Measurements from ENCODE around the gene ROGDI. TPM values are rescaled to one million over a fixed set of nuclear protein-coding genes. Genes with fewer than 3 reads are reported as not detected.

Gene ROGDI
- total RNA-seq, 1 donor from 2014 or later = 39.6 TPM

GRCh38 chr16:4760221-4760910 lies 42.1 kb downstream of the ROGDI start:
- TF ChIP-seq, protein P1, sequence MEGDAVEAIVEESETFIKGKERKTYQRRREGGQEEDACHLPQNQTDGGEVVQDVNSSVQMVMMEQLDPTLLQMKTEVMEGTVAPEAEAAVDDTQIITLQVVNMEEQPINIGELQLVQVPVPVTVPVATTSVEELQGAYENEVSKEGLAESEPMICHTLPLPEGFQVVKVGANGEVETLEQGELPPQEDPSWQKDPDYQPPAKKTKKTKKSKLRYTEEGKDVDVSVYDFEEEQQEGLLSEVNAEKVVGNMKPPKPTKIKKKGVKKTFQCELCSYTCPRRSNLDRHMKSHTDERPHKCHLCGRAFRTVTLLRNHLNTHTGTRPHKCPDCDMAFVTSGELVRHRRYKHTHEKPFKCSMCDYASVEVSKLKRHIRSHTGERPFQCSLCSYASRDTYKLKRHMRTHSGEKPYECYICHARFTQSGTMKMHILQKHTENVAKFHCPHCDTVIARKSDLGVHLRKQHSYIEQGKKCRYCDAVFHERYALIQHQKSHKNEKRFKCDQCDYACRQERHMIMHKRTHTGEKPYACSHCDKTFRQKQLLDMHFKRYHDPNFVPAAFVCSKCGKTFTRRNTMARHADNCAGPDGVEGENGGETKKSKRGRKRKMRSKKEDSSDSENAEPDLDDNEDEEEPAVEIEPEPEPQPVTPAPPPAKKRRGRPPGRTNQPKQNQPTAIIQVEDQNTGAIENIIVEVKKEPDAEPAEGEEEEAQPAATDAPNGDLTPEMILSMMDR (conservative IDR thresholded peaks at IDR 0.05; ENCODE audit: low read depth, low read length) = no peak
- H3K4me3 ChIP-seq (ENCODE audit: low read depth, low read length) = no peak overlapping the region
- DNase-seq (ENCODE audit: low read depth) = no peak

- H3K4me3 ChIP-seq (ENCODE audit: low read depth, low read length) = no peak overlapping the region
- TF ChIP-seq, protein P1 (conservative IDR thresholded peaks at IDR 0.05; ENCODE audit: low read depth, low read length) = no peak
- DNase-seq (ENCODE audit: low read depth) = no peak
Observed at GRCh38 chr16:4755687-4756086, 46.7 kb downstream of the ROGDI start.

DNA sequence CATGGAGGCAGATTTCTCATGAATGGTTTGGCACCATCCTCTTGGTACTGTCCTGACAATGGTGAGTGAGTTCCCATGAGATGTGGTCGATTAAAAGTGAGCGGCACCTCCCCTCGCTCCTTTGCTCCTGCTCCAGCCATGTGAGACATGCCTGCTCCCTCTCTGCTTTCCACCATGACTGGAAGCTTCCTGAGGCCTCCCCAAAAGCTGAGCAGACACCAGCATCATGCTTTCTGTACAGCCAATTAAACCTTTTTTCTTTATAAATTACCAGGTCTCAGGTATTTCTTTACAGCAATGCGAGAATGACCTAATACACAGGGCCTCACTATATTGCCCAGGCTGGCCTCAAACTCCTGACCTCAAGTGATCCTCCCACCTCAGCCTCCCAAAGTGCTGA lies 47.6 kb downstream of the ROGDI start:
- no peak overlapping the region for H3K4me3 ChIP-seq (ENCODE audit: low read depth, low read length)
- TF ChIP-seq, protein P1 (conservative IDR thresholded peaks at IDR 0.05; ENCODE audit: low read depth, low read length) = no peak
- DNase-seq (ENCODE audit: low read depth) = no peak

DNA sequence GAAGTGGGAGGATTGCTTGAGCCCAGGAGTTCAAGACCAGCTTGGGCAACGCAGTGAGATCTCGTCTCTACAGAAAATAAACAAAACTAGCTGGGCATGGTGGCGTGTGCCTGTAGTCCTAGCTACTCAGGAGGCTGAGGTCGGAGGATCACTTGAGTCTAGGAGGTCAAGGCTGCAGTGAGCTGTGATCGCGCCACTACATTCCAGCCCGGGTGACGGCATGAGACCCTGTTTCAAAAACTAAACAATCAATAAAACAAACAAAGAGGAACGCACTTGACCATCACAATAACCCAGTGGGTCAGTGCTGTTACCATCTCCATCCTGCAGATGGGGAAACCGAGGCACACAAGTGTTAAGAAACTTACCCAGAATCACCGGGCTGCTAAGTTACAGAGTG lies 49.2 kb downstream of the ROGDI start:
- no peak for DNase-seq (ENCODE audit: low read depth)
- no peak overlapping the region for H3K4me3 ChIP-seq (ENCODE audit: low read depth, low read length)
- TF ChIP-seq, protein P1 (conservative IDR thresholded peaks at IDR 0.05; ENCODE audit: low read depth, low read length) = no peak

DNA sequence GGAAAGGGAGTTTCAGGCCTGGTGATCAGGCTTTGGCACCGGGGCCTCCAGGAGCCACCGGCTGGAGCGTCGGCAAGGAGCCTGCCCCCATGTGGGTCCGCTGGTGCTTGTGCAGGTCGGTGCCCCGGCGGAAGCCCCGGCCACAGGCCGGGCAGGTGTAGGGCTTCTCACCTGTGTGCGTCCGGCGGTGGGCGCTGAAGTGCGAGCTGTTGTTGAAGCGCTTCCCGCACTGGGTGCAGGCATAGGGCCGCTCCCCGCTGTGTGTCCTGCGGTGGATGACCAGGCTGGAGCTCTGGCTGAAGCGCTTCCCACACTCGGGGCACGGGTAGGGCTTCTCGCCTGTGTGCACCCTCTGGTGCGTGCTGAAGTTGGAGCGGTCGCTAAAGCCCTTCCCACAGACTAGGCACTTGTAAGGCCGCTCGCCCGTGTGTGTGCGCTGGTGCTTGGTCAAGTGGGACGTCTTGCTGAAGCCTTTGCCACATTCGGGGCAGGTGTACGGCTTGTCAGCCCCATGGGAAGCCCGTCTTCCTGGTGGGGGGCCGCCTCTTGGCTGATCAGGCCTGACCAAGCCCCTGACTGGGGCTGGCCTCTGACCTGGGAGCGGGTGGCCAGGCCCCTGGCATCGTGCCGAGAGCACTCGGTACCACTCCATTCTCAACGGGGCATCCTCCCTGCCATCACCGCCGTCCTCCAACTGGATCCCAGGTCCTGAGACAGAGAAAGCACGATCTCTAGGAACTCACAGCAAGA lies 49.9 kb downstream of the ROGDI start:
- DNase-seq (ENCODE audit: low read depth) = no peak
- TF ChIP-seq, protein P1 (conservative IDR thresholded peaks at IDR 0.05; ENCODE audit: low read depth, low read length) = no peak
- H3K4me3 ChIP-seq (ENCODE audit: low read depth, low read length) = no peak overlapping the region

GRCh38 chr16:4750896-4751295 lies 51.5 kb downstream of the ROGDI start:
- DNase-seq (ENCODE audit: low read depth) = no peak
- TF ChIP-seq, protein P1 (conservative IDR thresholded peaks at IDR 0.05; ENCODE audit: low read depth, low read length) = no peak
- H3K4me3 ChIP-seq (ENCODE audit: low read depth, low read length) = no peak overlapping the region

Data from epithelial cell of proximal tubule (primary cell).